Effector memory CD4-positive, alpha-beta T cell (primary cell): Measurements from ENCODE around the gene TSC22D1.
"Not testable (repeated sequence)": the region's sequence is repeated elsewhere in the genome, so short reads cannot be mapped to it uniquely, and the experiment has no call there.

Experiments
- DNase-seq, 3 donors: peaks; one replicate each; pipeline ENCODE4 v3.0.0-alpha.2; 2020
- H3K27ac ChIP-seq: 2 replicates; pipeline ENCODE4 v1.7.0; 2013; ENCODE audit warnings: mild to moderate bottlenecking, low read length, moderate library complexity; ENCODE audit not compliant: insufficient read depth, poor library complexity, severe bottlenecking
- H3K27me3 ChIP-seq: replicated peaks from 2 replicates; pipeline ENCODE4 v1.7.0; 2013; ENCODE audit warnings: mild to moderate bottlenecking, low read length; ENCODE audit not compliant: insufficient read depth, control insufficient read depth, poor library complexity, severe bottlenecking
- H3K36me3 ChIP-seq: 2 replicates; pipeline ENCODE4 v1.7.0; 2013; ENCODE audit warnings: mild to moderate bottlenecking, low read length, moderate library complexity; ENCODE audit not compliant: control insufficient read depth, insufficient read depth
- H3K4me1 ChIP-seq: 2 replicates; pipeline ENCODE4 v1.7.0; 2013; ENCODE audit warnings: low read length, mild to moderate bottlenecking; ENCODE audit not compliant: control insufficient read depth, insufficient read depth, poor library complexity, severe bottlenecking
- H3K4me3 ChIP-seq: 2 replicates; pipeline ENCODE4 v1.7.0; 2013; ENCODE audit warnings: low read length, low read depth, mild to moderate bottlenecking; ENCODE audit not compliant: insufficient read depth, poor library complexity, severe bottlenecking
- H3K9me3 ChIP-seq: 2 replicates; pipeline ENCODE4 v1.7.0; 2013; ENCODE audit warnings: mild to moderate bottlenecking, low read length, moderate library complexity; ENCODE audit not compliant: control insufficient read depth

TSC22D1 gene

DNA sequence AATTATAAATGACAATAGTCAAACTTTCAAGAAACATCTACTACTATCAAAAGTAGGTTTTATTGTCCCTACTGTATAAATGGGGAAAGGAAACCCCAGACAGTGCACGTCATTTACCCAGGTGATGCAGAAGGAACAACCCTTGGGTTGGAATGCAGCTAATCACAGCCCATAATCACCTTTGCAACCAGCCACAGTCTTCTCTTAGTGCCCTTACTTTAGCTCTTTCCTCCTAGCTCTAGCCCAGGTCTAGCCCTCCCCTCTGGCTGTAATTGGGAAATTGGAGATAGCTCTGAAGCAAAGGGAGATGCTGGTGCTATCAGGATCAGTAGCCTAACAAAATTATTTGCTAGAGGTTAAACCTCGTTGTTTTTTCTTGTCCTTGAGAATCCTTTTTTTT is 25.5 kb upstream of the TSC22D1 start:
- Histone ChIP-seq H3K27ac (no peak overlapping the region), H3K4me3 (no peak overlapping the region), H3K36me3 (no peaks in the 10 kb centered on the region), H3K27me3 (no peaks in the 10 kb centered on the region), H3K9me3 (no peaks in the 10 kb centered on the region), H3K4me1 (no peaks in the 10 kb centered on the region)
- DNase-seq, result no peak

DNA sequence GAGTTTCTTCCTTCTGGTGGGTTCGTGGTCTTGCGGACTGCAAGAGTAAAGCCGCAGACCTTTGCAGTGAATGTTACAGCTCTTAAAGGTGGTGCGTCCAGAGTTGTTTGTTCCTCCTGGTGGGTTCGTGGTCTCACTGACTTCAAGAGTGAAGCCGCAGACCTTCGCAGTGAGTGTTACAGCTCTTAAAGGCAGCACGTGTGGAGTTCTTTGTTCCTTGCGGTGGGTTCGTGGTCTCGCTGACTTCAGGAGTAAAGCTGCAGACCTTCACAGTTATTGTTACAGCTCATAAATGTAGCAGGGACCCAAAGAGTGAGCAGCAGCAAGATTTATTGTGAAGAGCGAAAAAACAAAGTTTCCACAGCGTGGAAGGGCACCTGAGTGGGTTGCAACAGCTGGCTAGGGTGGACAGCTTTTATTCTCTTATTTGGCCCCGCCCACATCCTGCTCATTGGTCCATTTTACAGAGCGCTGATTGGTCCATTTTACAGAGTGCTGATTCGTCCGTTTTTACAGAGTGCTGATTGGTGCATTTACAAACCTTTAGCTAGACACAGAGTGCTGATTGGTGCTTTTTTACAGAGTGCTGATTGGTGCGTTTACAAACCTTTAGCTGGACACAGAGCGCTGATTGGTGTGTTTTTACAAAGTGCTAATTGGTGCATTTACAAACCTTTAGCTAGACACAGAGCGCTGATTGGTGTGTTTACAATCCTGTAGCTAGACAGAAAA is 17.9 kb upstream of the TSC22D1 start:
- DNase-seq, H3K4me3 ChIP-seq: not testable (repeated sequence)

DNA sequence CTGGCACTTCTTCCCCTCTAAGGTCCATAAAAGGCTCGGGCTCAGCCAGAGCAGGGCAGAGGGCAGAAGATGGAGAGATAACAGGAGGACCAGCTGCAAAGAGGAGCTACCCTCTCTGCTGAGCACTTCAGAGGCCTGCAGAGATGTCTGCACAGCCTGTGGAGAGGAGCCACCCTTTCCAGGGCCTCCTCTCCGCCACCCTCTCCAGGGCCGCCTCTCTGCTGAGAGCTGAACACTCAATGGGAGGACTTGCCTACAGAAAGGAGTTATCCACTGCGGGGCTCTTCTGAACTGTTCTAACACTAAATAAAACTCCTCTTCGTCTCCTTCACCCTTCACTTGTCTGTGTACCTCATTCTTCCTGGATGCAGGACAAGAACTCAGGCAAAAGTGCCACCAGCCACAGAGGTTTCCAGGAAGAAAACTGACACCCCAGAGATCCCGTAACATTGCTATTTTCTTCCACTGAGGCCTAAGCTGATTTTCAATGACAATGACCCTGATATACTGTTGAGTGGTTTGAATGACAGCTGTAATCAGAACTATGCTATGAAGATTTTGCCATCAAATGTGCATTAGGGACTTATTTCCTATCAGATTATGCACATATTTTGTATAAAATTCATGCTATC is 16.2 kb upstream of the TSC22D1 start:
- DNase-seq, result no peak
- H3K36me3 ChIP-seq, result no peaks in the 10 kb centered on the region

More for the DNA sequence above, 17.9 kb upstream of the TSC22D1 start:
- H3K4me1 ChIP-seq, H3K36me3 ChIP-seq, H3K9me3 ChIP-seq, H3K27ac ChIP-seq, H3K27me3 ChIP-seq: not testable (repeated sequence)

DNA sequence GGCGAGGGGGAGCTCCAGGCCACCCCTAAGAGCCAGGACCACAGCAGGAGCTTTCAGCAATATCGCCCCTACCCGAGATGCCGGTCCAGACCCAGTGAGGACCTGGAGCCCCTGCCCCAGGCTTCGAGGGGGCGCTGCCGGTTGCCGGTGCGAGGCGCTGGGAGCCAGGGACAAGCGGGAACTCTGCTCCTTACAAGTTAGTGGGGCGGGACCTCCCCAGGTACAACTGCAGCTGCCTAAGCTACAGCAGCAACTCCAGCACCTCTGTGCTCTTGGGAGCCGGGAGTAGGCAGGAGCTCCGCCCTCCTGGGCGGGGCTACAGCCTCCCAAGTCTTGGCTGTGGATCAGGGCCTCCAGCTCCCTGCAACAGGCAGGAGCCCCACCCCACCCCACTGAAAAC is 15.2 kb upstream of the TSC22D1 start:
- Histone ChIP-seq H3K27ac (no peak overlapping the region), H3K27me3 (no peaks in the 10 kb centered on the region), H3K36me3 (no peaks in the 10 kb centered on the region), H3K4me1 (no peaks in the 10 kb centered on the region), H3K4me3 (no peak overlapping the region), H3K9me3 (no peaks in the 10 kb centered on the region)
- DNase-seq, result no peak

More for the DNA sequence above, 16.2 kb upstream of the TSC22D1 start:
- Histone ChIP-seq H3K9me3 (no peaks in the 10 kb centered on the region), H3K27ac (no peak overlapping the region), H3K4me3 (no peak overlapping the region), H3K27me3 (no peaks in the 10 kb centered on the region), H3K4me1 (no peaks in the 10 kb centered on the region)

DNA sequence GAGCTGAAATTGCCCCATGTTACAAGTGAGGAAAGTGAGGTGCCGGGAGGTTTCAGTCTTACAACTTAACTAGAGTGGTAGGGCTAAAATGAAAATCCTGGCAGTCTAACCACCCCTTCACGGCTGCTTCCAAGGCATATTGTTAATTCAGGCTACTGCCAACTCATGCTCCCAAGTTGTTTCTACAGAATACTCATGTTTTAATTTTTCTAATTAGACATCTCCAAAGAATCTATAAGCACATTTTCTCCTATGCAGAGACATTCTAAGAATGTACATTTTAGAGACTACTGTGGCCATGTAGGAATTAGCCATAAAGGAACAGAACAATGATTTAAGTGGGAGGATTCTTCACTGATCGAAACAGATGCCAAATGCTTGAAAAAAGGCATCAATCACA is 7.0 kb upstream of the TSC22D1 start:
- Histone ChIP-seq H3K4me3 (no peak overlapping the region), H3K4me1 (peaks cover 2% of the 10 kb centered on the region), H3K27ac (no peak overlapping the region), H3K27me3 (no peaks in the 10 kb centered on the region), H3K36me3 (no peaks in the 10 kb centered on the region), H3K9me3 (no peaks in the 10 kb centered on the region)
- DNase-seq, result no peak

DNA sequence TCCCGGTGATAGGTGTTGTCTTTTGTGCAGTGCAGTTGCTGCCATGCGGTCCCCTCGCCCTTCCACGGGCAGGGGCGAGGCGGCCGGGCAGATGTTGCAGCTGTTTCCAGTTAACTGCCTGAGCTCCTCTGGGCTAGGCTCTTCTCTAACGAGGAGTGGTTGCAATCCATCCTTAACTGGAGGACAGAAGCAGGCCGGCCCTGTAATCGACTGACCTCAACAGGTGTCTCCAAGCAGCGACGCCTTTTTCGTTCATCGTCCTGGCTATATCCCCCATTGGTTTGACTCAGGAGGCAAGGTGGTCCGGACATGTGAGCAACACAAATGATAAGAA is 1.9 kb upstream of the TSC22D1 start:
- Histone ChIP-seq H3K4me1 (peaks cover 17% of the 10 kb centered on the region), H3K27me3 (no peaks in the 10 kb centered on the region), H3K4me3 (peak overlapping the region; percentile 98), H3K9me3 (no peaks in the 10 kb centered on the region), H3K36me3 (no peaks in the 10 kb centered on the region), H3K27ac (peak overlapping the region; percentile 94)
- no peak for DNase-seq

DNA sequence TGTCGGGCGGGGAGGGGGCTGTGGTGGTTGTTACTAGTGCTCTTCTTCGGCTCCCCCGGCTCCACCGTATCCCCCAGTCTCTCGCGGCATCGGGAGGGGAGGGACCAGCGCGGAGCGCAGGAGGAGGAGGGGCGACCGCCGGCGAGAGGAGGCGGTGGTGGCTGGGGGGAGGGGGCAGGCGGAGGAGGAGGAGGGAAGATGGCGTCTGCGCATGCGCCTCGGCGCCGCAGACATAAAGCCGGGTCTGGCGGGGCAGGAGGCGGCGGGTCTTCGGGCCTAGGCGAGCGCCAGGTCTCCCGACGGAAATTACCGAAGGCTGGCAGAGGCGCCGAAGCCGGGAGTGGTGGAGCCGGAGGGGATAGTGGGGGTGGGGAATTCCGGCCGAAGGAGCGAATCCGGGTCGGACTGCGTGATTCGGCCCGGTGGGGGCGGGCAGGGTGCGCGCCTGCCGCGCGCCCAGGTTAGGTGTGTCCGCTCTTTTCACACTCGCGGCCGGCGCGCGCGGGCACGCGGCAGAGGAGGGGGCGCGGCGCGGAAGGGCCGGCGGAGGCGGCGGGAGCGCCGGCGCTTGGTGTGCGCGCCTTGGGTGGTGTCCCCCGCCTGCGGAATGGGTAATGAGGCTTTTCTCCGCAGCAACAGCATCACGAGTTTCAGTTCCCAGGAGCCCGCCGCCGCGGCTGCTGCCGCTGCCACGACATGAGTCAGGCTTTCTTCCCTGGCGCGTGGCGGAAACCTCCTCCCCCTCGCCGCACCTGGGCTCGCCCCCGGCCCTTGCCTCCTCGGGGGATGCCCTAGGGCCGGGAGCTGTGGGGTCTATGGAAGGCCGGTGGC is 1.3 kb upstream of the TSC22D1 start:
- H3K4me3 ChIP-seq, result peak overlapping the region; percentile 98
- peak; percentile 90 to 93 (median 93) for DNase-seq
- no peaks in the 10 kb centered on the region for H3K9me3 ChIP-seq
- no peaks in the 10 kb centered on the region for H3K27me3 ChIP-seq
- no peaks in the 10 kb centered on the region for H3K36me3 ChIP-seq
- peak overlapping the region; percentile 94 for H3K27ac ChIP-seq
- peaks cover 18% of the 10 kb centered on the region for H3K4me1 ChIP-seq

DNA sequence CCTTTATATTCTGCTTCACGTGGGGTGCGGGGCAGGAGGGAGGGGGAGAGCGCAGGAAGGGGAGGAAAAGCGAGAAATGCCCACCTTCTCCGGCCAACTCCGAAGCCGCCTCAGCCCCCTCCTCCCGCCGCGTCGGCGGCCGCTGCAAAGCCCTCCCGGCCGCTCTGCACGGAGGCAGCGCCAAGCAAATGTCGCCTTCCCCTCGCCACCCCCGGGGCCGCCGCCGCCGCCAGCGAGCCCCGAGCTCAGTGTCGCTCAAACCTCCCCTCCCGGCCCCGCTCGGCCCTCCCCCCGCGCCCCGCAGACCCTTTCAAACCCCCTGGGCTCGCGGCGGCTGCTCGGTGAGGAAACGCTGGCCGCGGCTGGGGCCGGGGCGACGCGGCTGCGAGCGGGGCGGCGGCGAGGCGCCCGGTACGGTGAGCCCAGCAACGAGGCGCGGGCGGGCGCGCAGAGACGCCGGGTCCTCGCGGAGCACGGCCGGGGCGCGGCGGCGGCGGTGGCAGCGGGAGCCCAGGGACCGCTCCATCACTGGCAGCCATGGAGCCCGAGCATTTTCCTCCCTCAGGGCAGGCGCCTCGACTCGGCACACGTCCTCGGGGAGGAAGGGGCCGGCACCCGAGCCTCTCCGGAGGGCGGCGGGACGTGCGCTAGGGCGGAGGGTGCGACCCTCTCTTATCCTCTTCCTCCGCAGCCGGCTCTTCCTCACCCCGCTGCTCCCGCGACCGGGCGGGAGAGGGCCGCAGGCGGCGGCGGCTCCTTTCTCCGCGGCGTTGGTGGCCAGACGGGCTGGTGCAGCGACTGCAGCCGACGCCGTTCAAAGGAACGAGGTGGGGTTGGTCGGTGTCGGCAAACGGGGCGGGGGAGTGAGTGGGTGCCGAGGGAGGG is 463 bp upstream of the TSC22D1 start:
- peak overlapping the region; percentile 98 for H3K4me3 ChIP-seq
- H3K27ac ChIP-seq, result peak overlapping the region; percentile 94
- no peaks in the 10 kb centered on the region for H3K27me3 ChIP-seq
- H3K9me3 ChIP-seq, result no peaks in the 10 kb centered on the region
- DNase-seq, result peak; percentile 5 to 9 (median 6)
- peaks cover 18% of the 10 kb centered on the region for H3K4me1 ChIP-seq
- H3K36me3 ChIP-seq, result no peaks in the 10 kb centered on the region

DNA sequence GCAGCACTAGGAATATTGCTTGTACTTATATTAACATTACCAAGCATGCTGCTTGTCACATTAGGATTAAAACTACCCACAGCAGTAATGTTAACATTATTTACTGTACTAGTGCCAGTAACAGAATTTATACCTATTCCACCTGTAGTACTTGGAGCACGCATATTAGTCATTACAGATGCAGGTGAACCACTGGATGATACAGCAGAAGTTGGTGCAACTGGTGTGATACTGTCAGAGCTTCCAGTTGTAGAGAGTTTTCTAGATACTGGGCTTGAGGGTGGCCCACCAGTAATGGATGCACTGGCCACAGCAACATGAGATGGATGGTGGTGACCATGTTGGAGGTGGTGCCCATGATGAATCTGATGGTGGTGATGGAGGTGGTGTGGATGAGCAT is 1.1 kb downstream of the TSC22D1 start:
- peak overlapping the region; percentile 94 for H3K27ac ChIP-seq
- peaks cover 18% of the 10 kb centered on the region for H3K4me1 ChIP-seq
- peak overlapping the region; percentile 98 for H3K4me3 ChIP-seq
- no peak for DNase-seq
- no peaks in the 10 kb centered on the region for H3K9me3 ChIP-seq
- H3K27me3 ChIP-seq, result no peaks in the 10 kb centered on the region
- H3K36me3 ChIP-seq, result no peaks in the 10 kb centered on the region
